GM10847 (cell line): Measurements from ENCODE around the gene MTLN.

Experiments
- POLR2A ChIP-seq: IDR thresholded peaks from 2 replicates; pipeline ENCODE4 v1.6.1; 2011; ENCODE audit not compliant: insufficient read length; ENCODE audit errors: extremely low read depth

Gene MTLN

DNA sequence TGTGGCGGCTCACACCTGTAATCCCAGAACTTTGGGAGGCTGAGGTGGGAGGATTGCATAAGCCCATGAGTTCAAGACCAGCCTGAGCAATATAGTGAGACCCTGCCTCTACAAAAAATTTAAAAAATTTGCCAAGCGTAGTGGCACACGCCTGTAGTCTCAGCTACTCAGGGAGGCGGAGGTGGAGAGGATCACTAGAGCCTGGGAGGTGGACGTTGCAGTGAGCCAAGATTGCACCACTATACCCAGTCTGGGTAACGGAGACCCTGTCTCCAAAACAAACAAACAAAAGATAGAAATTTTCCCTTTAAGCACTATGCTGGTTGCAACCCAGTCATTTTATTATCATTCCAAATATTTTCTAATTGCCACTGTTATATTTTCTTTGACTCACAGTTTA is 39.8 kb downstream of the MTLN start:
- no peak for TF ChIP-seq POLR2A

DNA sequence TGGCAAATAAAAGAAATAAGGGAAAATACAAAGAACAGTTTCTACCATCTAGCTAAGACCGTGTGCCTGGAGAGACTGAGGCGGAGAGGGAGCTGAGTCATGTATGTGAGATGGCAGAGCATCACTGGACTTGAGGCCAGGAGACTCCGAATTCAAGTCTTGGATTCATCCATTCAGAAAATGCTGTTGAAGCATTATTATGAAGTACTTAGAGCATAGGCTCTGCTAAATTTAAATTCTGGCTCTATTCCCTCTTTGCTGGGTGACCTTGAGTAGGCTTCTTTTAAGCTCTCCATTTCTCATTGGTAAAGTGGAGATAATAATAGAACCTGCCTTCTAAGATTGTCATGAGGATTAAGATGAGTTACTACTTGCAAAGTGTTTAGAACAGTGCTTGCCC is 42.2 kb downstream of the MTLN start:
- TF ChIP-seq POLR2A: no peak

DNA sequence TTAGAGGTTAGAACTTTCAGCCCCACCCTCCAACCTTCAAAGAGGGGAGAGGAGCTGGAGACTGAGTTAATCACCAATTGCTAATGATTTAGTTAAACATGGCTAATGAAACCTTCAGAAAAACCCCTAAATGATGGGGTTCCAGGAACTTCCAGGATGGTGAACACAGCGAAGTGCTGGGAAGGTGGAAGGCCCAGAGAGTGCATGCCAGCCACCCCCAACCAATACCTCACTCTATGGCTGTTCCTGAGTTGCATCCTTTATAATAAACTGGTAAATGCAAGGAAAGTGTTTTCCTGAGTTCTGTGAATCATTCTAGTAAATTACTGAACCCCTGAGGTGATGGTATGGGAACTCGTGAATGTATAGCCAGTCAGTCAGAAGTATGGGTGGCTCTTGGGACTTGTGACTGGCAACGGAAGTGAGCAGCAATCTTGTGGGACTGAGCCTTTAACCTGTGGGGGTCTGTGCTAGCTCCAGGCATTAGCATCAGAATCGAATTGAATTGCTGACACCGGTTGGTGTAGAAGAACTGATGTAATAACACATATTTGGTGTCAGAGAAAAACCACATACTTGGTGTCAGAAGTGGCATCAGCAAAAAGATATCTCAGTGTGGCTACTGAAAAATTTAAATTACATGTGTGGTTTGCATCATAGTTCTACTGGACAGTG is 44.9 kb downstream of the MTLN start:
- TF ChIP-seq POLR2A: no peak

DNA sequence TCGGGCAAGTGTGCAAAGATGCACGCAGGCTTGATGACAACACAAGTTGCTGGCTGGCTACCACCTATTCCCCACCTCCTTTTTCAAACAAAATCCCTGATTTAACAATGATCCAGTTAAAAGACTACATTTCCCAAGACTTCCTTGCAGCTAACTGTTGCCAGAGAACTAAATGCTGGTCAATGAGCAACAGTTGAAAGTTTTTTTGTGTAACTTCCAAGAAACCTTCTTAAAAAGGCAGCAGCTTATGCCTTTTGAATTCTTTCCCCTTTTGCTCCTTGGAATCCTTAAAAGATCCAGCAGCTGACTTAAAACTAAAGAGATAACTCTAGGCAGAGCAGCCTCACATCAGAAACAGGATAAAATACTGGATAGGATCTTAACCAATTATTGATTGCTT is 46.1 kb downstream of the MTLN start:
- TF ChIP-seq POLR2A: no peak
